HepG2 (cell line): Measurements from ENCODE around the gene RLN3. TPM values are rescaled to one million over a fixed set of nuclear protein-coding genes. Genes with fewer than 3 reads are reported as not detected.

Experiments used
- DR1 ChIP-seq: sonication (generic); formaldehyde crosslinking; IDR thresholded peaks from 2 replicates; pipeline ENCODE4 v1.8.0; 2021; ENCODE audit warnings: mild to moderate bottlenecking, missing genetic modification reagents, inconsistent platforms
- IKZF4 ChIP-seq: sonication (generic); formaldehyde crosslinking; IDR thresholded peaks from 2 replicates; pipeline ENCODE4 v1.5.1; 2020; ENCODE audit warnings: borderline replicate concordance, mild to moderate bottlenecking, low read depth, missing genetic modification reagents; ENCODE audit errors: not compliant biosample characterization
- MTA1 ChIP-seq: sonication (generic); formaldehyde crosslinking; IDR thresholded peaks from 2 replicates; pipeline ENCODE4 v1.4.0; 2020; ENCODE audit warnings: missing genetic modification reagents, mild to moderate bottlenecking, borderline replicate concordance
- POGK ChIP-seq: sonication (generic); formaldehyde crosslinking; conservative IDR thresholded peaks from 2 replicates; pipeline ENCODE4 v1.8.0; 2022; ENCODE audit warnings: mild to moderate bottlenecking, moderate library complexity, missing genetic modification reagents
- POLR2AphosphoS5 ChIP-seq: IDR thresholded peaks from 2 replicates; pipeline ENCODE4 v1.6.1; 2012; ENCODE audit warnings: low read depth, low read length
- SNAPC4 ChIP-seq: sonication (generic); formaldehyde crosslinking; IDR thresholded peaks from 2 replicates; pipeline ENCODE4 v1.4.0; 2020; ENCODE audit warnings: mild to moderate bottlenecking, missing genetic modification reagents
- SOX13 ChIP-seq, 3 experiments: fragments of 450-650 bp in 1 of 3; sonication (generic) in 1 of 3; formaldehyde crosslinking in 1 of 3; IDR thresholded peaks in 2 of 3; conservative IDR thresholded peaks in 1 of 3; 2 replicates each; pipeline versions ENCODE4 v1.5.0 to v1.6.1; 2016 to 2020; ENCODE audit warnings: antibody characterized with exemption in 1 of 3, mild to moderate bottlenecking in 1 of 3, missing compliant biosample characterization in 1 of 3, missing genetic modification reagents in 1 of 3, moderate library complexity in 1 of 3
- TBX3 ChIP-seq: fragments of 450-650 bp; IDR thresholded peaks from 2 replicates; pipeline ENCODE4 v1.6.1; 2017; ENCODE audit warnings: antibody characterized with exemption, mild to moderate bottlenecking, inconsistent platforms, borderline replicate concordance
- ZBTB38 ChIP-seq: sonication (generic); formaldehyde crosslinking; IDR thresholded peaks from 2 replicates; pipeline ENCODE4 v1.5.1; 2020; ENCODE audit warnings: mild to moderate bottlenecking, missing genetic modification reagents
- ZKSCAN1 ChIP-seq: fragments of 150-350 bp; IDR thresholded peaks from 2 replicates; pipeline ENCODE4 v1.6.1; 2014; ENCODE audit warnings: low read length
- ZNF460 ChIP-seq: sonication (generic); formaldehyde crosslinking; IDR thresholded peaks from 2 replicates; pipeline ENCODE4 v1.5.1; 2020; ENCODE audit warnings: missing genetic modification reagents, mild to moderate bottlenecking, borderline replicate concordance
- ZNF530 ChIP-seq: sonication (generic); formaldehyde crosslinking; IDR thresholded peaks from 2 replicates; pipeline ENCODE4 v1.5.0; 2020; ENCODE audit warnings: low read depth, mild to moderate bottlenecking, missing genetic modification reagents
- ZNF564 ChIP-seq: sonication (generic); formaldehyde crosslinking; IDR thresholded peaks from 2 replicates; pipeline ENCODE4 v1.8.1; 2023; ENCODE audit warnings: mild to moderate bottlenecking, missing genetic modification reagents
- ZNF747 ChIP-seq: sonication (generic); formaldehyde crosslinking; IDR thresholded peaks from 2 replicates; pipeline ENCODE4 v1.8.1; 2023; ENCODE audit warnings: missing genetic modification reagents, mild to moderate bottlenecking, borderline replicate concordance
- ZNF775 ChIP-seq: sonication (generic); formaldehyde crosslinking; IDR thresholded peaks from 2 replicates; pipeline ENCODE4 v1.4.0; 2020; ENCODE audit warnings: missing genetic modification reagents, mild to moderate bottlenecking, moderate library complexity, borderline replicate concordance
- polyA plus RNA-seq, 8 experiments: library from polyadenylated mRNA; depleted of rRNA in 3 of 8; stranded (reverse) in 7 of 8; unstranded in 1 of 8; fragments of >200 nt; fragmentation: Illumina TruSeq in 4 of 8; extraction: Trizol in 4 of 8; gene quantifications; 2 replicates each; pipeline versions ENCODE4 v1.2.1 to v1.2.3, GENCODE V29; 2011 to 2016; ENCODE audit warnings: low read depth in 4 of 8, missing spikeins in 1 of 8, mixed read lengths in 1 of 8; ENCODE audit not compliant: insufficient read depth in 1 of 8
- total RNA-seq, 5 experiments: library from RNA; depleted of rRNA; stranded (reverse); fragments of >200 nt; fragmentation: Illumina TruSeq; extraction: Trizol; gene quantifications; 2 replicates each; pipeline ENCODE4 v1.2.3, GENCODE V29; 2016; ENCODE audit warnings: low read depth in 1 of 5
- TF ChIP-seq, protein P1 (sequence below): sonication (generic); IDR thresholded peaks from 2 replicates; pipeline ENCODE4 v1.6.1; 2016; ENCODE audit warnings: low read depth, borderline replicate concordance
- TF ChIP-seq, protein P2 (sequence below): sonication (generic); formaldehyde crosslinking; IDR thresholded peaks from 2 replicates; pipeline ENCODE4 v1.4.0; 2020; ENCODE audit warnings: missing genetic modification reagents, borderline replicate concordance

Gene RLN3
- total and polyA plus RNA-seq, 2 of the 13 experiments (the other 11 are each of a cell fraction or from before 2014, with no cell fraction given) = not detected

GRCh38 chr19:14073925-14074838 is 46.2 kb downstream of the RLN3 start (continued):
- no peak for TF ChIP-seq SNAPC4 (CRISPR knock-in tag)
- TF ChIP-seq ZNF747 (CRISPR knock-in tag) = no peak
- no peak for TF ChIP-seq ZBTB38 (CRISPR knock-in tag)
- TF ChIP-seq ZNF460 (CRISPR knock-in tag) = no peak
- TF ChIP-seq ZNF564 (CRISPR knock-in tag) = no peak
- no peak for TF ChIP-seq TBX3
- no peak for TF ChIP-seq SOX13 (IDR thresholded peaks at IDR 0.05)
- 0 out of 4 replicates have a peak, but pooled peaks of 1 of the 2 experiments have one; percentile 4 for TF ChIP-seq SOX13 (CRISPR knock-in tag; conservative IDR thresholded peaks at IDR 0.05 in 1 of 2, IDR thresholded peaks at IDR 0.05 in 1 of 2)
- TF ChIP-seq POGK = 0 out of 2 replicates have a peak, but pooled peaks have one; percentile 8
- no peak for TF ChIP-seq ZKSCAN1
- TF ChIP-seq, protein P1, sequence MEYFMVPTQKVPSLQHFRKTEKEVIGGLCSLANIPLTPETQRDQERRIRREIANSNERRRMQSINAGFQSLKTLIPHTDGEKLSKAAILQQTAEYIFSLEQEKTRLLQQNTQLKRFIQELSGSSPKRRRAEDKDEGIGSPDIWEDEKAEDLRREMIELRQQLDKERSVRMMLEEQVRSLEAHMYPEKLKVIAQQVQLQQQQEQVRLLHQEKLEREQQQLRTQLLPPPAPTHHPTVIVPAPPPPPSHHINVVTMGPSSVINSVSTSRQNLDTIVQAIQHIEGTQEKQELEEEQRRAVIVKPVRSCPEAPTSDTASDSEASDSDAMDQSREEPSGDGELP = peak; percentile 86
- TF ChIP-seq IKZF4 (CRISPR knock-in tag) = peak; percentile 31
- 0 out of 2 replicates have a peak, but pooled peaks have one; percentile 8 for TF ChIP-seq DR1
- TF ChIP-seq ZNF530 = no peak
- TF ChIP-seq MTA1 = 0 out of 2 replicates have a peak, but pooled peaks have one; percentile 31
- TF ChIP-seq ZNF775 (CRISPR knock-in tag) = no peak
- TF ChIP-seq, protein P2, sequence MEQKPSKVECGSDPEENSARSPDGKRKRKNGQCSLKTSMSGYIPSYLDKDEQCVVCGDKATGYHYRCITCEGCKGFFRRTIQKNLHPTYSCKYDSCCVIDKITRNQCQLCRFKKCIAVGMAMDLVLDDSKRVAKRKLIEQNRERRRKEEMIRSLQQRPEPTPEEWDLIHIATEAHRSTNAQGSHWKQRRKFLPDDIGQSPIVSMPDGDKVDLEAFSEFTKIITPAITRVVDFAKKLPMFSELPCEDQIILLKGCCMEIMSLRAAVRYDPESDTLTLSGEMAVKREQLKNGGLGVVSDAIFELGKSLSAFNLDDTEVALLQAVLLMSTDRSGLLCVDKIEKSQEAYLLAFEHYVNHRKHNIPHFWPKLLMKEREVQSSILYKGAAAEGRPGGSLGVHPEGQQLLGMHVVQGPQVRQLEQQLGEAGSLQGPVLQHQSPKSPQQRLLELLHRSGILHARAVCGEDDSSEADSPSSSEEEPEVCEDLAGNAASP = no peak
- no peak for TF ChIP-seq POLR2AphosphoS5
